HG02840 (cell line): ENCODE data around the gene S100A11.

Experiments
- ATAC-seq: cut with Tn5 transposase; IDR thresholded peaks from one replicate; pipeline ENCODE4 v1.9.1; 2021; ENCODE audit warnings: mild to moderate bottlenecking, moderate library complexity, moderate number of reproducible peaks; ENCODE audit not compliant: unreplicated experiment, low FRiP score

S100A11 gene

DNA sequence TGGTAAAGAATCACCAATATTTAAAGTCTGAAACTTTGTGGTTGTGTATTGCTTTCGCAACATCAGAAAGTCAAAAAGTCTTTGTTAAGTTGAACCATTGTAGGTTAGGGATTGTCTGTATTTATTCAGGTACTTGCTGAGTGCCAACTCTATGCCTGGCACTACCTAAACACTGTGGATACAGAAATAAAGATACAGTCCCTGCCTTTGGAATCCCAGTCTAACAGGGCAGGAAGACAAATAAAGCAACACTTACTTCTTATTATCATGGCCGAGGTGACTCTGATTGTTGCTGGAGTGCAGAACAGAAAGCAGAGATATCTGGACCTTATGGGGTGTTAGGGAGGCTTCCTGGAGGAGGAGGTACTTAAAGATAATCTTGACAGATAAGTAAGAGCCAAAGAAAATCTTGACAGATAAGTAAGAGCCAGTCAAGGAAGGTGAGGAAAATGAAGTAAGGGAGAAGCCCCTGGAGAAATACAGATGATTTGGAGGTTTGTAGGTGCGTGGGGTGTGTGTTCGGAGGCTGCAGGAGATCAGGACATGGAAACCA is 31.4 kb downstream of the S100A11 start:
- ATAC-seq = no peak

DNA sequence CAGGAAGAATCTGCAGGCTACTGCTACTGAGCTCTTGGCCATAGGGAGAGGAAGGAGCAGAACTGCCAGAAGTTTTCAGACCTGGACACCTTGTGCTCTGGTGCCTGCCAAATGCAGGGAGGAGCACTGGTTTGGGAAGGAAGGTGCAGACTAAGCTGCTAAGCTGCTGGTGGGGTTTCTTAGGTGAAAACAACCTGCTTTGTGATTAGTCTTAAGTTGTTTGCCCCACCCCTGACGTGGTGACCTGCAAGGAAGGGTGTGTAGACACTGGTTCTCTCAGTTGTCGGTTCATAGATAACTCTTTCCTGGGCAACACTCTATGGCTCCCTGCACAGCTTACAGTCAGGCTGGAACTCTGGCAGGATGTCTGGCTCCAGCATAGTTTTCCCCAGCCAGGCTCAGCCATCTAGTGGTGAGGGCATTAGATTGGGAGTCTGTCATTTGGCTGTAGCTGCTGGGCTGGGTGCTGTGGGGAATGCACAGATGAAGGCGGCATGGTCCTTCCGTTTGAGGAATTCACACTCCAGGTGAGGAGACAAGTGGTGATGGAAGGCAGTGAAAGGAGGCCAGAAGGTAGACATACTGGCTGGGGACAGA is 32.9 kb downstream of the S100A11 start:
- no peak for ATAC-seq

DNA sequence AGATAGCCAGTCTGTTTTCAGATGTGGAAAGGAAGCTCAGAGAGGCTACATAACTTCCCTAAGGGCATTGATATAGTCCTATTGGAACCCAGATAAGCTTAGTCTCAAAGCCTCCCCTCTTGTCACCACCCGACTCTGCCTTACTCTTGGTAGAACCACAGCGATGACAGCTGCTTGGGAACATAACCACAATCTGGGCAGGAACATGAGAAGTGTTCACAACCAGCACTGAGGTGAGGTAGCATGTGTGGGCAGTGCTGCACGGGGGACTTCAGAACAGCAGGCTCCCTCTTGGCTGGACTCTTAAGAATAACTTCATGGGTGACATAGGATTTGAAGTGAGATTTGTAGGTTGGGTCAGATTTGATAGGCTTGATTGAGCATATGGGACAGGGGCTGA is 33.8 kb downstream of the S100A11 start:
- no peak for ATAC-seq

DNA sequence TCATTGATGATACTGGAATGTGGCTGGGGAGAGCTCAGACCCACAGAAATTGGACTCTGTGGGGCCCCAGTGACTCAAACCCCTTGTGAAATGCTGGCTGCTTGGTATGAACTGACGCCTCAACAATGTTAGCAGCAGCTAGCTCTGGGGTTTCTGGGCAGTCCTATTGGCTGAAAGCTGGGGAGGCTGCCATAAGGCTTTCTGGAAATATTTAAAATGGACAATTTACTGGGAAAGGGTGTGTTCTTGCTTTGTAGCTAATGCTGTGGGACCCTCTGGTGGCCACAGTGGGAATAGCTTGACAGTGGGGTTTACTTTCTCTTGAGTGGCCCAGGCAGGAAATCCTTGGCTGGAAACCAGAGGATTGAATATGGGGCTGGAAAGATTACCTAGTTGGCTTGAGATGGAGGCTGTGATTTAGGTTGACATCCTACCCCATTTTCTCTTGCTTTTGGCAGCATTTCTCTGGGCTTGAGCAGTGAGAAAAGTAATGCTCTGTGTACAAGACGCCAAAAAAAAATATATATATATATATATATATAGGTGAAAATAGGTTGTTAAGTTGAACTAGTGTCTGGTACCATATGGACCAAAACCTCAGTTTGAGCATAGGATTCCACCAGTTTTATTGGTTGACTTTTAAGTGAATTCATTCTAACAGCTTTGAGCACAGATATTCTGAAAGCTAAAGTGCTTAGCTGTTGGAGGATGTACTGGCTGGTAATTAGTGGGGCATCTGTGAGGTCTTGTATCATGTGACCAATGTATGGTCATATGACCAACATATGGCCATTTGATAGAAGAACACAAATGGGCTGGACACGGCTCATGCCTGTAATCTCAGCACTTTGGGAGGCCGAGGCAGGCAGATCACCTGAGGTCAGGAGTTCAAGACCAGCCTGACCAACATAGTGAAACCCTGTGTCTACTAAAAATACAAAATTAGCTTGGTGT is 34.9 kb downstream of the S100A11 start:
- no peak for ATAC-seq

DNA sequence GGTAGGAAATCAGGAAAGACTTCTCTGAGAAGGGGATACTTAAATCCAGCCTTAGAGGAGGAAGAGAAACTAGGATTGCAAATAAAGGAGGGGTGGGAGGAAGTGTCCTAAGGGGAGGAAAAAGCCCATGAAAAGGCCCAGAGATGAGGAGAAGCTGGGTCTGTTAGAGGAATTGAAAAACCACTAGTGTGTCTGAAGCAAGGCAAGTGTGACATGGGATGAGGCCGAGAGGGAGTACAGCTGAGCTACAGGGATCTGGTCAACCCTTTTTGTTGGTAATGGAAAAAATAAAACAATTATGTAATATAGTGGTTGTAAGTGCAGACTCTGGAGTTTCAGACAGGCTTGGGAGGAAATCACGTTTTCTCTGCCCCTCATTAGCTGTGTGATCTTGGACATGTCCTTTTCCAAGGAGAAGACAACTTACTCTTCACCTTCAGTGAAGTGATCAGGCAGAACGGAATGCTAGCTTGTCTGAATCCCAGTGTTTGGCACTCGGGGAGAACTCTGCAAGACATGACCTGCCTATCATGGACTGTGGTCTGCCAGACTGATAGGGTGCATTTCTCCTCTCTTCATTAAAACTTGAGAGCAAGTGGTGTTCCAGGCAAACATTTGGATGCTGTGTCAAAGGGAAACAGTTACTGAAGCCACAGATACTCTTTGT is 35.7 kb downstream of the S100A11 start:
- ATAC-seq = no peak

DNA sequence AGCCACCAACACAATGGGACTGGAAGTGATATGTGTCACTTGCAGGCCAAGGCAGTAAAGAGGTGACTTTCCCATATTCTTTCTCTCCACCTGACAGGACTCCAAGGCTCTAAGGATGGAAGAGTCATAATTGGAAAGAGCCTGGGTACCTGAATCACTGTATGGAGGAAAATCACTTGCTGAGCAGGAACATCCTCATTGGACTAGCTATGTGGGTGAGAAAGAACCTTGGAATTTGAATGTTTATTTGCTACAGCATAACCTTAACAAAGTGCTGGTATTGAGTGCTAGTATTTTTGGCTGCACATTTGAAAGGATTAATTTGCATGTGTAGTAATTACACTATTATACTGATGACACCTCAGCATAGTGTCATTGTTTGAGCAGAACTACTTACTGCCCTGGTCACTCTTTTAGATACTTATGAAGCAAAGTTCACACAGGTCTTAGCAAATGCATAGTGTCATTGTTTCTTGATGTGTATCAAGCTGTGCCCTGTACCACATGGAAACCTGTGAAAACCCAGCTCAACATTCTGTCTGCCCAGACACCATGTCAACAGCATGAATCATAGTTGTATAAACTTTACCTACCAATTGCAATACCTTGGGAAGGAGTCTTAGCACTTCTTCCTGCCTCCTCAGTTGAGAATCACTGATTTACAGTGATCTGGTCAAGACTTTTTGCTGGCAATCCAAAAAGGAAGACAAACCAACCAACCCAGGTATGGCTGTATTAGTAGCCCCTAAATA is 38.0 kb downstream of the S100A11 start:
- ATAC-seq = no peak

DNA sequence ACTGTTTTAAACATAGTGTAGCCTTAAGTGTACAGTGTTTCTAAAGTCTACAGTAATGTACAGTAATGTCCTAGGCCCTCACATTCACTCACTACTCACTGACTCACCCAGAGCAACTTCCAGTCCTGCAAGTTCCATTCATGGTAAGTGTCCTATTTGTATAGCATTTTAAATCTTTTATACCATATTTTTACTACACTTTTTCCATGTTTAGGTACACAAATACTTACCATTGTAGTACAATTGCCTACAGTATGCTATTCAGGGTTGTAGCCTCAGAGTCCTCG is 39.6 kb downstream of the S100A11 start:
- ATAC-seq = no peak

DNA sequence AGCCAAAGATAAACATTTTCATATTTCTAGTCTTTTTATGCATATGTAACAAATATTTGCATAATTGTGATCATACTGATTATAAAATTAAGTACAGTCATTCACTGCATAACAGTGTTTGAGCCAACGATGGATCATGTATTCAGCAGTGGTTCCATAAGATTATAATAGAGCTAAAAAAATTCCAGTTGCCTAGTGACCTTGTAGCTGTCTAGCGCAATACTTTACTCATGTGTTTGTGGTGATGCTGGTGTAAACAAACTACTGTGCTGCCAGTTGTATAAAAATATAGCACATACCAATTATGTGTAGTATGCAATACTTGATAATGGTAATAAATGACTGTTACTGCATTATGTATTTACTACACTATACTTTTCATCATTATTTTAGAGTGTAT is 41.0 kb downstream of the S100A11 start:
- ATAC-seq = no peak

DNA sequence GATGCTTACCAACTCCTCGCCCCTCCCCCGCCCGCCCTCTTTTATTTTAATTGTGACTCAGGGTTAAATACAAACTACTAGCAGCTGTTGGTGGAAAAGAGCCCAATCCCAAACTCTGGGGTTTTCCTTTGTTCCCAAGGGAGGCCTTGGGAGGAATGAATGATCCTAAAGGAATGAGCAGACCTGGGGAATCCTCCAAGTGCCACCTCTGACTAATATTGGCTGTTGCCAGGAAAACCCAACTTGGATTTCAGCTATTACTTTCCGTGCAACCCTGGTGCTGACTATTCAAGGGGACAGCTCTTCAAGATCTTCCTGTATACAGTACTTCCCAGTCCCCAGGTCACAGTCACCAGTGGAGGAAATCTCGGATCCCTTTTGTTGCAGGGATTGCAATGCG is 41.8 kb downstream of the S100A11 start:
- ATAC-seq = no peak

DNA sequence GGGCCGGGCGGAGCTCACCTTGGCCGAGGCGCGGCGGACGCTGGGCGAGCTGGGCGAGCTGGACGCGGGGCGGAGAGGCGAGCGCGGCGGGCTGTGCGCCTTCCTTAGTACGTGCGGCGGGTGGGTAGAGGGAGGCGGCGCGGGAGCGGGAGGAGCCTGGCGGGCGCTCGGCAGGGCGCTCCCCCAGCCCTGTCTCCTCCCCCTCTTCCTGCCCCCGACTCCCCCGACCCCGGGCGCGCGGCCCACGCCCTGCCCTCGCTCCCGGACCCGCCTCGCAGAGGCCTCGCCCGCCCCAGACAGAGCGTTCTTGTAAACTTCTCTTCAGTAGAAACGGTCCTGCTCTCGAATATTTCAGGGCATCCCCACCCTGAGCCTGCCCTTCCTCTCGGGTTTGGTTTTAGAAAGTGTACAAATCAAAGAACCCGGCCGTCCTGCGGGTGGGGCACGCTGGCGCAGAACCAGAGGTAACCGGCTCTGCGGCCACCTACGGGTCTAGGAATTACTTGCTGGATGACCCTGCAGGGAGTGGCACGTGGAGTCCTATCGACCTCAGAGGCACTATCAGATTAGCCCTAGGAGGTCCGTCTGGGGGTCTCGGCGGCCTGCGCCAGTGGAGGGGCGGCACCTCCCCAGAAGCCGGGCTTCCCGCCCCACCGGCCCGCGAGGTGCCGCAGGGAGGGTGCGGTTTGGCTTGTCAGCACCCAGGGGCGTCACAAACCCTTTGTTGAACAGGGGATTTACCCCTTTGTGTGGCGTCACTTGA is 42.9 kb downstream of the S100A11 start, which contains the start of gene S100A10:
TSS of gene S100A10 (minus strand) at position 126 of the 763 bp plus-strand sequence. CDS start 7,629 bp downstream, outside the sequence.
- ATAC-seq = no peak

DNA sequence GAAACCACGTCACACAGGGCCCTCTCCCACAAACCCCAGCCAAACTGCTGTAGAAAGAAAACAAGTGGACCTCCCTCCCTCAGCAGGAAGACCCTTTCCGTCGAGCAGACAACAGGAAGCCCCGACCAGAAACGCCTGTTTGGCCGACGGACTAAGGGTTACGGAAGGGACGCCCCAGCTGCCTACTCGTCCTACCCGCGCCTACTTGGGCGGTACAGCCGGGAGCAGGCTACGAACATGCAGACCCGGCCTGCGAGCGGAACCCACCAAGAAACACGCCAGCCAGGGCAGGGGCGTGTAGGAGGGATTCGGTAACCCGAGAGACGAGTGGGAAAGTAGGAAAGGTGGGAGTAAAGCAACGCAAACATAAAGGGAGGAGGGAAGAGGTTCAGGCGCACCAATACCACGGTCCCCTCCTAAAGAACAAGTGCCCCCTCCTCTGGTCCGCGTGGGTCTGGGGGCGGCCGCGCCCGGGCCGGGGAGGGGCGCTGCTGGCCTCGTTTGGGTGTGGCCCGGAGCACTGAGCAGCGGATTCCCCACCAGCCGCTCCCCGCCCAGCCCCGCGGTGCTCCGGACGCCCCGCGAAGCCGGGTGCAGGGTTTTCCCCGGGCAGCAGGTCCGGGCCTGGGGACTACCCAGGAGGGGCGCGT is 43.6 kb downstream of the S100A11 start:
- no peak for ATAC-seq

DNA sequence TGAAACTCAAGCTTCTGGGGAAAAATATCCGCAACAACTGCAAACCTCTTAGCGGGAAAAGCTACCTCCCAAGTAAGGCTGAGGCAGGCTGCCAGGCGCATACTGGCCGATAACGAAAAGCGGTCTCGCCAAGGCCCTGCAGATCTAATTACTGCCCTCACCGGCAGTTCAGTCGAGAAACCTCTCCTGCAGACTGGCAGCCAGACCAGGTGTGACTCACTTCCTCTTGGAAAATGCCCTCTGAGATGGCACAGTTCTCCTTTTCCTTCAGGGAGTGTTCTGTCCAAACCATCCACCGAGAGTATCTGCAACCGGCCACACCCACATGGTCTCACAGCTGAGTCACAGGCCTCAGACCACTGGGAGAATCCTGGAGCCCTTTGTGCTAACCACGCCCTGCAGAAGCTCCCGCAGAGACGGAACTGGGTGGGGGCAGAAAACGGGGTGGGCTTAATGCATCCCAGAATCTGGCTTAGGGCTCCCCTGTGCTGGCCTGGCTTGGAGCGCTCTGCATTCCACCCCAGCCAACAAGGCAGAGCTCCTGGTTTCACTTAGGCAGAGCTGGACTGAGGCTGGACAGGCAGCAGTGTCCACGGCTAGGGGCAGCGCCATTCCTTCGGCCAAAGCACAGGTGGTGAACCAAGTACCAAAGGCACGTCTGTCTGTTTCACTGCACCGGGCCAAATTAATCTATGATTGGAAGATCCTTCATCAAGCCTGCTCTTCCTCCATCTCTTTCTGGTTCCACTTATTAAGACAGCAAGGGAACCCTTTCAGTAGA is 44.3 kb downstream of the S100A11 start:
- ATAC-seq = no peak

DNA sequence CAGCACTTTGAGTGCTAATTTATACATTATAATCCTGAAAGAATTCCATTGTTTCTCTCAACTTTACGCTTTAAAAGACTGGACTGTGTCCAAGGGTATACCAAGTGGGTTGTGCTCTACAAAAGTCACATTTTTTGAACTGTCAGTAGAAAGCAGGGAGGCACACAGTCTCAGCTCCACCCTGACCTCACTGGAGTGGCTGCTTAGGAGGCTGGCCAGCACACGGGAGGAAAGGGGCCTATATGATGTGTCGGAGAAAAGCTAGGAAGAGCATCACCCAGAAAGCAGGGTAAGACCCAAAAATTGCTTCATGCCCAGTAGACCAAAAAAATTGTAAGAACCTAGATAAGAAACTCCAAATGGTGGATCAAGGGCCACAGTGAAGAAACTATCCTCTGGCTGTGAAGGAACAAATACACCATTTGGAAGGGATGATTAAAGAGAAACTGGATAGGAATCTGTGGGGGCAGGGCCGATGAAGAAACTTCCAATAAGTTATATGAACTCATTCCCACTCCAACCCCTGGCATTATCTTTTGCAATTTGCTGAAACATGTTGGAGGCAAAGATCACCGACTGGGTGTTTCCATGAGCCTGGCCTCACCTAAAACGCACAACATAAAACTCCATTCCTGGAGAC is 45.0 kb downstream of the S100A11 start:
- ATAC-seq = no peak

DNA sequence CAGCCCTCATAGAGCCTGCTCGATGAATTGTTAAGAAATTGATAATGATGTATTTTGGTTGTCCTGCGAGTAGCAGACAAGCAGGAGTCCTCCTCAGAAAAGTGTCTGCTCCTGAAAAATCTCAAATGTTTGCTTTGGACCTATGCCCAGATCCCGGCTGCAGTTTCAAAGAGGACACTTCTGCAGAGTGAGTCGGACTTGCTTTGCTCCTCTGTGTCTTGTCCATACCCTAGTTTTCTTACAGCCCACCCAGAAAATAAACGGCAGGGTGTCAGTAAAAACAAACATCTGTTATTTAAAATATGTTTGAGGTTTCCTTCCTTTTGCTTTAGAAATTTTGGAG is 46.0 kb downstream of the S100A11 start:
- no peak for ATAC-seq

DNA sequence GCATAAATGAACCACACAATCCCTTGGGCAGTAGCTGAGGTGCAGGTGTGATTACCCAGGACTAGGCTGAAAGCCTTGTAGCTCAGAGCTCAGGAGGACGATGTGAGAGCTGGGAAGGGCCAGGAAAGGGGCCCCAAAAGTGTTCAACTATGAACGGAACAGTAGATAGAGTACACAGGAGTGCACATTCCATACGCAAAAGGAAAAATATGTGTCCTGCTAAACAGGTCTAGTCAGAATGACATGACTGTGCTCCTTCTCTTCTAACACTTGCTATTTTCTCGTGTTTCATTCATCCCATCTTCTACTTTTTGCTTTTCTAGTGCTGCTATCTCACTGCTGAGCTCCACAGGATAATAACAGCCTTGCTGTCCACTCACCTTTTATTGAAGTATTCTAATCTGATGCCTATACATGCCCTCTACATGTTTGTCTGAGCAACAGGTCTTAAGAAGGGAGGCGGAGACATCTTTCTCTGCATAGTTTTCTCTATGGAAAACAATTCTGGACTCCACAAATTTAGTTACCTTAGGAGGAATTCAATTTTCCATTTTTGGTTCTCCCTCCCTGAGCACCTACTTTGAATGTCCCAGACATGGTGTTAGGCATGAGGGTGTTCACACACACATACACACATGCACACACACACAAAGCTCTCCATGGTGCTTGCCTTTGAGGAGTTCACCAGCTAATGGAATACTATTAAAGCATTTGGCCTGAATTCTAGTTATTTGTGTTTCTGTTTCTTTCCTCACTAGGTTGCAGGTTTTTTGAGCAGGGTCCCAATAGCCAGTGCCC is 46.5 kb downstream of the S100A11 start:
- no peak for ATAC-seq

DNA sequence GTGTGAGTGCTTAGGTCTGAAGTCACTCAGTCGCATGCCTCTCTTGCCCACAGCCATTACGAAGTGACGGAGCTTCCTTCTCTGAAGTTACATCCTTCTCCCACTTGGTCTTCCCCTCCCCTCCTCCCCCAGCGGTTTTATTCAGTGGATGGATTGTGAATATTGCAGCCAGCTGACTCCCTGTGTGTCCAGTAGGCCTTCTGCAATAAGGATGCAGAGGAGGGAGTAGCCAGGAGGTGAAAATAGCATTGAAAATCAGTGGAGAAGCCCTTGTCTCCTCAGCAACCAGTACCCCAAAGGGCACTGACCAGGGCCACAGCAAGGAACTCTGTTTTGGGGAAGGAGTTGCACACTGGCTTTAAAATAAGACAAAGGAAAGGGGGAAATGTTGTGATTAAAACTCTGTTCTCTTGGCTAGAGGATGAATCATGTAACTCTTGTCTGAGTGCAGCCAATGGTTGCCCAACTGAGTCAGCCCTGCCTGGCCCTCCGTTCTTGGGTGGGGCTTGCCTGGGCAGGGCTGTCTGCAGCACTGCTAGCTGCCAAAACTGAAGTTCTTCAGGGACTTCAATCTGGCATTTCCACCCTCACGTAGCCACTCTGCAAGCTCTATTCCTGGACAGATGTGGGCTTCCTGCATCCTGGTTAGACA is 47.5 kb downstream of the S100A11 start:
- no peak for ATAC-seq

DNA sequence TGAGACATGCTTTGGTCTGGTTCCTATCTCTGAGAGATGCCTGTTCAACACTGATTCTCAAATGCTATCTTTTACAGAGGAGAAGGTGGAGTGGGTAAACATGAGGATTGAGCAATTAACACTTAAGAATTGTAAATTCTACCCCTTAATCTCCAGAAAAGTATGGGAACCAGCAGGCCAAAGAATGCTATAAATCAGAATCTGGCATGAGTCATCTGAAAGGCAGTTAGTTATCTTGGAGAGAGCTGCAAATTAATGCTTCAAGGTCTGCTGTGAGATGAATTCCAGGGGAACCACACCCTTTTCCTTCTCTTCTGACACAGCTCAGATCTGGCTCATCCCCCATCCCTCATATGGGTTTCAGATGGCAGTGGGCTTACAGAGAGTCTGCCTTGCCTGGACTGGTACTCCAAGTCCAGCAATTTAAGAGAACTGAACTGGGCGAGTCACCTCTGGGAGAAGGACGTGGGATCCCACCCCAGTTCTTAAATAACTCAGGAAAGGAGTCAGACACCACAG is 48.3 kb downstream of the S100A11 start:
- no peak for ATAC-seq
